Hematopoietic multipotent progenitor cell treated with erythropoietin and hydrocortisone succinate and interleukin-3 and kit ligand, for 8 days (in vitro differentiated cells): ENCODE results near the gene RFLNA.
"Not testable (repeated sequence)": the region's sequence is repeated elsewhere in the genome, so short reads cannot be mapped to it uniquely, and the experiment has no call there.

Experiments
- DNase-seq: peaks from one replicate; pipeline ENCODE4 v3.0.0-alpha.2; 2015

Gene RFLNA

GRCh38 chr12:124321556-124322270, 26.8 kb downstream of the RFLNA start:
- DNase-seq, result no peak

DNA sequence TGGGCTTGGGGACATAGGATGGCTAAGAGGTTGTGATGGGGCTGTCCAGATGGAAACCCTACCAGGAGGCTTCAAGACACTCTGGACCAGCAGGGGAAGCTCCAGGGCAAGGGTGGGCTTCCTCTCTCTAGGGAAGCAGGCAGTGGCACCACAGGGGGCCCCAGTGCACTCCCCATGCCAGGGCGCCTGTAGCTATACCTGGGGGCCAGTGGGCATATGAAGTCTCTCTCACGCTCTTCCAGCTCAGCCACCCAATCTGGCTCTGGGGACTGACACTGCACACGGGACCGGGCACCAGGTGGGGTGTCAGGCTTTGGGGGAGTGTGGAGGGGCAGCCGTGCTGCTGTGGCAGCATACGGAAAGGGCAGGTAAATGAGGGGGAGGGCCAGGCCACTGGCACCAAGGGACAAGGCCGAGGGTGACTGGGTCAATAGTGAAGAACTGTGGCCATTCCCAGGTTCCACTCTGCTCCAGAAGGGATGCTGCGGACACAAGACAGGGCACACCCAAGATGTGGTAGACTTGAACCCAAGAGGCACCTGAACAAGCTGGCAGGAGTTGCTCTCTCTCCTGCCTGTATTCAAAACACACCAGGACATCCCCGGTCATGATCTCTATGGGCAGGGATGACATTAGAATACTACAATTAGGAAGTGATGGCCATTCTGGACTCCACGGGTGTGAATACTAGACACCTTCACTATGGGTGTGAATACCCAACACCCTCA, 27.5 kb downstream of the RFLNA start:
- no peak for DNase-seq

GRCh38 chr12:124322999-124323328, 28.1 kb downstream of the RFLNA start:
- not testable (repeated sequence) for DNase-seq

- no peak for DNase-seq
Measured at GRCh38 chr12:124323771-124324530, 29.1 kb downstream of the RFLNA start.

DNA sequence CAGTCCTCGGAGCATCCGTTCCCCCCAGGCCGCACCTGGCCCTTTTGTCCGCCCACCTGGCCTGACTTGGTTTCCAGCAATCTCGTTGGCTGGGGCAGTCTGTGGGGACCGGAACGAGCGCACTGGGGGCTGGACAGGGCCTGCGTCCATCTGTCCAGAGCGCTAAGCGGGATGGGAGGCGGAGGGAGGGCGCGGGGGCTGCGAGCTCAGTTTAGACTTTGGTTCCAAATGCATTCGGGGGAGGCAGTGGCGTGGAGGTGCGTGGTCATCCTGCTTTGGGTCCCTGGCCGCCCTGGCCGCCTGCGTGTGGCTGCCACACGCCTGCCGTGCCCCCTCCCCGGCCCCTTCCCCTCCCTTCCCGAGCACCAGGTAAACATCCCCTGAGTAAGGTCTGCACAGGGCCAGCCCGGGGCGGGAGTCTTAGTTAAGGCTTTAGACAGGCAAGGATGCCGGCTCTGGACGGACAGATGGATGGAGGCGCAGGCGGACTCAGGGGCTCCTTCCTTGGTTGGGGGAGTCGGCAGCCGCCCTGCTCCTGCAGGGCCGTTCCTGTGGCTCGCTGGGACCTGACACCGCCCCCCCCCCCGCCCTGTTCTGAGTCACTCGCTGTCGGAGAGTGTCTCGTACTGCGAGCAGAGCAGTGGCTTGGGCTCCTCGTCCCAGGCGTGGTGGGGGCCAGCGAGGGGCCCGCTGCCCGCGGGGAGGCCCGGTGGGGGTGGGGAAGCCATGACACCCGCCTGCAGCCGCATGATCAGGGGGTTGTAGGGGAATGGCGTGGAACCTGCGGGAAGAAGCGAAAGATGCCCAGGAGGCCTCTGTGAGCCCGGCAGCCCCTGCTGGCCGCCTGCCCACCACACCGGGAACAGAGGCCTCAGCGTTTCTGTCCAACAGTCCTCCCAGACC, 30.2 kb downstream of the RFLNA start:
- DNase-seq, result no peak

GRCh38 chr12:124326104-124326503, 31.2 kb downstream of the RFLNA start:
- no peak for DNase-seq

DNA sequence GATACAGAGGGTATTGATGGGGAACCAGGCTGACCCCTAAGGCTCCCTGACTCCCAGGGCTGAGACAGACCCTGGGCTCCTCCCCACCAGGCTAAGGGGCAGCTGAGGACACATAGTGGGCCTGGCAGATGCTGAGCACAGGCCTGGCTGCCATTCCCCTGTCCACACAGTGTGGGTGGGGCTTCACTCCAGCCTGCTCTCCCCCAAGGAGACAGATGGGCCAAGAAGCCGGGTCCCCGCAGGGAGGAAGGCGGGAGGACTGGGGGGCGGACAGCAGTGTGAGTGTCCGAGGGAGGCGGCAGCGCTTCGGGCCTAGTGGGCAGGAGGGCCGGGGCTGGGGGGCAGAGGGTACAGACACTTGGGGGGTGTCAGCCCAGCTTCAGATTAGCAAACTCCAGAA, 32.0 kb downstream of the RFLNA start:
- no peak for DNase-seq

GRCh38 chr12:124327362-124328043, 32.6 kb downstream of the RFLNA start:
- DNase-seq, result no peak

DNA sequence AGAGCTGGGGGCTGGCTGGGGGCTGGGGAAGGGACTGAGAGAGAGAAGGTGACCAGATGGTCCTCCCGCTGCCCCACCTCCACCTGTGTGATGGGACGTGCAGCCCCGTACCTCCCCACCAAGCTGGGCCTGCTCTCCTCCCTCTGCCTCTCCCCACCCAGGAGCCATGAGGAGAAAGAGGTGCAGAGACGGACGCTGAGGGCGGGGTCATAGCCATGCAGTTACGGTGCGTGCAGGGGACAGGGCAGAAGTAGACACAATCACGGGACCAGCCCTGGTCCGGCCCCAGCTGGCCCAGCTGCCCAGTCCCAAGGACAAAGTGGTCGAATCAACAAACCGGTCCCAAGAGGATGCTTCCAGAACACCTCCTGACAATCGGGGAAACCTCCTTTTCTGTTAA, 33.2 kb downstream of the RFLNA start:
- no peak for DNase-seq

GRCh38 chr12:124328636-124329035, 33.7 kb downstream of the RFLNA start:
- no peak for DNase-seq

- DNase-seq, result no peak
Measured at GRCh38 chr12:124332058-124332672, 37.3 kb downstream of the RFLNA start.

DNA sequence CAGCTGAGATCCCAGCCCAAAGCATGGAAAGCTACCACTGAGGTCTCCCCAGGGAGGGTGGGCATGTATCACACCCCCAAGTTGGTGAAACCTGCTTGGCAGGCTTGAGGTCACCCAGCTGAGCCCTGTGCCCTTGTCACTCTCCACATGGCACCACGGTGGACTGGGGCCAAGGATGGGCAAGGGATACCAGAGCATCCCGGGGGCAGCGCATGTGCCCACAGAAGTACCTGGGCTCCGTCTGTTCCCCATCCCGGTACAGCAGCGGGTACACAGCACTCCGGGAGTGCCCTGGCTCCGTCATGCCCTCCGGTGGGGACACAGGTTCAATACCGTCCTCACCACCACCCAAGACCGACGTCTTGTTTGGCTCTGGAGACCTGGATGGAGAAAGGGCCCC, 38.0 kb downstream of the RFLNA start:
- DNase-seq, result no peak

GRCh38 chr12:124333724-124334123, 38.8 kb downstream of the RFLNA start:
- no peak for DNase-seq

DNA sequence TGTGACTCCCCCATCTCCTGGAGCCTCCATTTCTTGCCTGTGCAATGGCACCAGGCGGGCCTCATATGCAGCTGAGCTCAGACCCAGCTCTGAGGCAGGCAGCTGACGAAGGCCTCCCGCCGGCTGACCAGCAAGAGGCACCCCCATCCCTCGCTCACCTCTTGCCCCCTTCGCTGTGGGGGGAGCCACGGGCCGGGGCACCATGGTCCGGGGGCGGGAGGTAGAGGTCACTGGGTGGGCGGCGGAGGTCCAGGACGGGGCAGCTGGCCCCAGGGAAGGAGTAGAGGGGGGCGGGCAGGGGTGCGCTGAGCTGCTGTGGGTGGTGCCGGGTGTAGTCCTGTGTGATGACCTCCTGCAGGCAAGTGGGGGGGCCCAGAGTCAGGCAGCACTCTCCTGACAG, 39.4 kb downstream of the RFLNA start:
- DNase-seq, result no peak

- DNase-seq, result no peak
Measured at GRCh38 chr12:124334976-124335375, 40.1 kb downstream of the RFLNA start.

- DNase-seq, result no peak
Measured at GRCh38 chr12:124335426-124336183, 40.7 kb downstream of the RFLNA start.

- no peak for DNase-seq
Measured at GRCh38 chr12:124336184-124336437, 41.2 kb downstream of the RFLNA start.

GRCh38 chr12:124336742-124337520, 42.0 kb downstream of the RFLNA start:
- DNase-seq, result no peak

- no peak for DNase-seq
Measured at GRCh38 chr12:124337622-124338021, 42.7 kb downstream of the RFLNA start.

- DNase-seq, result no peak
Measured at GRCh38 chr12:124338448-124338847, 43.6 kb downstream of the RFLNA start.
